Measurements from ENCODE around the gene PBX1.

Gene PBX1

GRCh38 chr1:164721228-164721496 lies 162.2 kb downstream of the PBX1 start:
- no peak for DNase-seq (ENCODE audit: low read depth)

GRCh38 chr1:164723296-164723798 lies 164.4 kb downstream of the PBX1 start:
- no peak for DNase-seq (ENCODE audit: low read depth)

GRCh38 chr1:164725401-164725800 lies 166.4 kb downstream of the PBX1 start:
- DNase-seq (ENCODE audit: low read depth) = no peak

- no peak for DNase-seq (ENCODE audit: low read depth)
Measured at GRCh38 chr1:164726235-164726634, 167.3 kb downstream of the PBX1 start.

DNA sequence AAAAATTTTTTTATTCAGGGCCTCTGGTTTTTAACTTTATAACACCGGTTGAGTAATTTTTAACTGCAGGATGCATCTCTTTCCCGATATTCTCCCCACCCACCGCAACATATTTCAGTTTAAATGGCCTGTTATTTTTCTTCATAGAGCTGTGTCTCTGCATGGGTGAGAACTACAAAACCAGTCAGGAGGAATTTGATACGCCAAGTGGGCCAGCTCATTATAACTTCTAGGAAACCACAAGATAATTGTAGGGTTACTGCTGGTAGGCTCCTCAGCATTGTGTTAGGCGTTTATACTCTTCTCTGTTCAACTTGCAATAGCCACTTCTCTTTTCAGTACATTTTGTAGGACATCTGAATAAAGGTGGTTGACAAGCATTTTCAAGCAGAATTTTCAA lies 169.7 kb downstream of the PBX1 start:
- DNase-seq (ENCODE audit: low read depth) = no peak

GRCh38 chr1:164731161-164731876 lies 172.3 kb downstream of the PBX1 start:
- DNase-seq (ENCODE audit: low read depth) = no peak

DNA sequence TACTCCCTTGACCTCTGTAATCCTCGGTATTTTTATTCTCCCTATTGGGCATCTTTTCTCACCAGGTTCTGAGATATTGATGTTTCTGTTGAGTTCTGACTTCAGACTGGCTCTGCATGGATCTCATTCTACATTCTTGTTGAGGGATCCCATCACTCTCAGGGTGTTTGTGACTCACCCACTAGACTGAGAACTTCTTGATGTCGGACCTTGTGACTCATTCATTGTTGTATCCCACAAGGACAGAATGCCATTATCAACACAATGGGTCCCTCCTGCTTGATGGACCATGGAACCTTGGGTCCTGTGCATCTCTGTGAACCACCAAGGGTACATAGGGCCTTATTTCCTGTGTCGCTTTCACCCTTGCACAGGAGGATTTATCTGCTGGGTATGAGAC lies 174.1 kb downstream of the PBX1 start:
- no peak for DNase-seq (ENCODE audit: low read depth)

GRCh38 chr1:164733734-164734133 lies 174.8 kb downstream of the PBX1 start:
- no peak for DNase-seq (ENCODE audit: low read depth)

DNA sequence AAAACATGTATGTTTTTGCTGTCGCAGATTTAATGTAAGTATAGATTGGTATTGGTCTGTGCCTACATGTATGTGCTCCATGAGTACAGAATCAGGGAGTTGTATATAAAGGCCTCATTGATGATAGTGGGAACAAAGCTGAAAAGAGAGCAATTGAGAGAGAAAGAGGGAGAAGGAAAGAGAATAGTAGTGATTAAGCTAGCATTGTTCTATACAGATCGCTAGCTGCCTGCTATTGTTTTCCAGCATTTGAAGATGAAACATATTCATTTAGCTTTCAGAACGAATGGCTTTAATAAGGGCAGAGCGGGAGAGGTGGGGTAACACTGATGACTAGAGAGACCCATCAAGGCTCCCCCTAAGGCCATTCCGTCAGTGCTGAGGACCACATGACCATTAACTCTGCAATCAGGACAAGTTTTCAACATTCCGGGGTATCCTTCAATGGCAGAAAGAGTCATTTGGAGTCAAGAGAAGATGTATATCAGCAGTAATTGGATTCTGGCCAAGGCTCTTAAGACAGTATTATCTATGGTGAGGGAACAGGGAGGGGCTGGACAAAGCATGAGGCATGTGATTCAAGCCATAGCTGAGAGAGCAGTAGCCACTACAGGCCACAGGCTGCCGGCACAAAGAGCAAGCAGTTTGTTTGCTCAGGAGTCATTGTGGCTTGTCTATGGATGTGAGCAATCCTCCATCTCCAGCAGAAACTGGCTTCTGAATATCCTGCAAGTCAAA lies 176.5 kb downstream of the PBX1 start:
- DNase-seq (ENCODE audit: low read depth) = no peak

- no peak for DNase-seq (ENCODE audit: low read depth)
Measured at GRCh38 chr1:164736137-164736536, 177.2 kb downstream of the PBX1 start.

DNA sequence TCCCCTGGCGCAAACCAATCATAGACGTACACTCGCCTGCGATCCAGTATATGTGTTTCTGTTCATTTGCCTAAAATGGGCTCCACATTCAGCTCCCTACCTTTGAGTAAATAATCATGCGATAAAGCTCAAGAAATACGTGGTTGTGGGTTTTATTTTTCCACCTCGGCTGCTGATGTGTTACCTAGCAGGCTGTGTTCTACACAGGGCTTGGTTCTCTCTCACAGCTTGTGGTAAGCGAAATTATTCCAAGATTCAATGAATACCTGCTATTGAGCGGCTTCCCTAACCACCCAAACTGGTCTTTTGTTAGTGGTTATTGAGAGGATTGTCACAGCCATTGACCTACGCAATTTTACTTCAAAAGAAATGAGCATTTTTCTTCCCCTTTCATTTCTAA lies 180.2 kb downstream of the PBX1 start:
- DNase-seq (ENCODE audit: low read depth) = no peak

DNA sequence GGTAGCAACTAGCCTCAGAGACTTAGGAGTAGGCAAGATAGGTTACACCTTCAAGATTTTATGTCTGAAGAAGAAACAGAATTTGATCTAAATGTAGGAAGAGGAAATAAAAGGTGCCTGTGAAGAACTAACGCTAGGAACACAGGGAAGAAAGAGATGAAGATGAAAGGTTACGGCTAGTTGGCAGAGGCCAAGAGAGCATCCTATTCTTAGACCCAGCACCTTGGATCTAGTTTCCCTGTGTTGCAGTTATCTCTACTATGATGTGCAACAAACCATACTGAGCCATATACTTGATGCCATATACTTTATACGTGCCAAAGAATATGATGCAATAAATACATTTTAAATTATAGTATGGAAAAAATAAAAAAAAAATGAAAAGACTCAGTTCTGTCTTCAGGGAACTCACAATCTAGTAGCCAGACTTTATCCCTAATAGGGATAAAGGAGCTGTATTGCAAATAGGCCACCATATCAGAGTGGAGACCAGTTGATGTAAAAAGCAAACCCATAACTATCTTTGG lies 181.1 kb downstream of the PBX1 start:
- DNase-seq (ENCODE audit: low read depth) = no peak

GRCh38 chr1:164742745-164743144 lies 183.8 kb downstream of the PBX1 start:
- DNase-seq (ENCODE audit: low read depth) = no peak

- DNase-seq (ENCODE audit: low read depth) = no peak
Measured at GRCh38 chr1:164743976-164744375, 185.0 kb downstream of the PBX1 start.

- DNase-seq (ENCODE audit: low read depth) = no peak
Measured at GRCh38 chr1:164745736-164746135, 186.8 kb downstream of the PBX1 start.

GRCh38 chr1:164746632-164747031 lies 187.6 kb downstream of the PBX1 start:
- no peak for DNase-seq (ENCODE audit: low read depth)

DNA sequence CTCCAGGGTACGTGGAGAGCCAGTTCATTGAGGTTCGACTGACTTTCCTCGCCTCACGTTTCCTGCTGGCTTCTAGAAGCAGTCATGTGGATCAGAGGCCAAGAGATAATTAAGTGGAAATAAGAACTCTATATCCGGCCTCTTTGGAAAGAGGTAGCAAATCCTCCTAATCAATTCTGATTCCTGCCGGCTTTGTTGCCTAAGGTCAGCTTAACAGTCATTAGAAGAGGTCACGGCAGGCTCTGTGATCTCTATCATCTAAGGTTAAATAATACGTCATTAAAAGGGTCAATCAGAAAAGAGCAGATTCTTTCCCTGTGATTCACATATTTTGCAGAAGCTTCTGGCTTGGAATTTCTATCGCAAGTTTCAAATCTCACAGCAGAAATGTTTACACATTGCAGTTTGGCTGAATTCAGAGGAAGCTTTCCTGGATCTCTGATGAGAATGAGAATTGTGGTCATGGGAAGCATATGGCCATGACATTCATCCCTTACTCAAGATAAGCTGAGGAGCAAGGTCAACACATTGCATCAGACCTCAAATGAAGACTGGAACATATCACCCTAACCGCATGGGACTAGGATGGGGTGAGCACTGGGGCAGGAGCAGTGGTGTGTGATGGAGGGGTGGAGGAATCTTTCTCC lies 189.4 kb downstream of the PBX1 start:
- DNase-seq (ENCODE audit: low read depth) = no peak

GRCh38 chr1:164753521-164754077 lies 194.6 kb downstream of the PBX1 start:
- DNase-seq (ENCODE audit: low read depth) = no peak

DNA sequence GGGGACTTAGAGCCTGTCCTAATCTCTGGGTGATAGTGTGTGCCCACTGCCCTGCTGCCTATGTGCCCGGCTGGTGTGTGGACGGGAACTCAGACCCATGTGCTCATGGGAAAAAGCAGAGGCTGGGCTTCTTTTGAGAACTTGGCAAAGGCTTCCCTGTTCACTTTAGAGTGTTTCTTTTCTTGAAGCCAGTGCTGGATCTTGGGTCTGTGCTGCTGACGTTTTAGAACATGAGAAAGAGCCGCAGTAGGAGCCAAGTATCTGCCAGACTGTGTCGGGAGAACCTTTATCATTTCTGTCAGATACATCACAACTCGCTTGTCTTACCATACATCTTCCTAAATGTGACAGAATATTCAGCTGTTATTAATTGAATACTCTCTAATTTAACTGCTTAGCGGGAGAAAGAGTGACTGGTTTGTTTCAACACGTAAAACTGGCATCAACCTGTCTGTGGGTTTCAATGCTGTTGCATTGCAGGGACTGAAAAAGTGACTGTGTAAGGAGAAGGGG lies 195.2 kb downstream of the PBX1 start:
- DNase-seq (ENCODE audit: low read depth) = no peak

GRCh38 chr1:164755690-164756089 lies 196.7 kb downstream of the PBX1 start:
- no peak for DNase-seq (ENCODE audit: low read depth)

DNA sequence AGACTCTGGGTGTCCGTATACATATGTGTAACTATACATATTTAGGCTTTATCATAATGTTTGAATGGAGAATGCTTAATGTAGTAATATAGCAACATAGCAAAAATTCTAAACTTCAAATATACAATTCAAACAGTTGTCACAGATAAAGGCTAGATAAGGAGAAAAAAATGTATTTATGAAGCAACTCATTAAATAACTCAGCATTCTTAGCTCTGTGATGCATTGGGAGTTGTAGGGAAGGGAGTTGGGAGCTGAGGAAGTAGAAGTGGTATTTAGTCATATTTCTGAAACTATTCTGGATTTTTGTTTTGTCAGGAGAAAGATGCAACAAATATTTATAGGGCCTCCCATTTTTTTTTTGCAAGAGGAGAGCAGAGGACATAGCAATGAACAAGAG lies 197.8 kb downstream of the PBX1 start:
- DNase-seq (ENCODE audit: low read depth) = no peak

DNA sequence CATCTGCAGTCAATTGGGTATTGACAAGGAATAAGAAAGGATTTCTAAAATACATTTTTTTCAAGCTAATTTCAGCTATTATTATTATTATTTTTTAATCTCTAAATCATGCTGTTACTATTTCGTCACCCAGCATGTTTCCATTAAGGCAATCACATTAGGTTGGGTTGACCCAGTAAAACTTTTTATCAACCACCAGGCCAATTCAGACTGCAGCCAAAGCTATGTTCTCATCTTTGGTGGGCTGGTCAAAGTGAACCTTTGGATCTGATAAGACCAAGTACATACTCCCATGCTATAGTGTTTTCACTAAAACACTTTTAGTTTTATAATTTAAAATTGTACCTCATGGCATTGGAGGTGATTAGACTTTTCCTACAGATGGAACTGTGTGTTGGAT lies 198.6 kb downstream of the PBX1 start:
- no peak for DNase-seq (ENCODE audit: low read depth)
